ENCODE data around the gene RPL4. TPM values are rescaled to one million over a fixed set of nuclear protein-coding genes. Genes with fewer than 3 reads are reported as not detected.
"Not testable (repeated sequence)": the region's sequence is repeated elsewhere in the genome, so short reads cannot be mapped to it uniquely, and the experiment has no call there.

RPL4 gene
- total RNA-seq, 1 donor: 2,311 TPM

DNA sequence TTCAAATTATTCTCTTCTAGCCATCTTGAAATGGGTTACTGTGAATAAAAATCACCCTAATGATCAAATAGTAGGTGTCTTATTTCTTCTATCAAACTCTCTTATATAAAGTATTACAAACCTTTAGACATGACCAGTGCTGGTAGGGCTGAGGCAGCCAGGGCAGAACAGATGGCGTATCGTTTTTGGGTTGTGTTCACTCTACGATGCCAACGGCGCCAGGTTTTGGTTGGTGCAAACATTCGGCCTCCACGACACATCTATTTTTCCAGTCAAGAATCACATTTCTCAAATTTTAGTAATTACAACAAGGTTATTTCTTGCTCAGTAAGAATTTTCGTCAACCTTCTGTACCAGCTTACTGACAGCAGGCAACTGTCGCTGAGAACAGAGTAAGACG is 2.2 kb downstream of the RPL4 start:
- Histone ChIP-seq H3K27me3 (ENCODE audit: insufficient read depth, low read length) (no peaks in the 10 kb centered on the region), H4K20me1 (ENCODE audit: insufficient read depth, low read length) (peaks cover 45% of the 10 kb centered on the region), H3K4me2 (ENCODE audit: insufficient read depth, low read length) (peak overlapping the region; percentile 93), H2AFZ (ENCODE audit: low read length) (no peak overlapping the region), H3K27ac (ENCODE audit: low read depth, low read length) (peak overlapping the region; percentile 92), H3K9me3 (ENCODE audit: low read depth, low read length) (no peaks in the 10 kb centered on the region), H3K4me1 (ENCODE audit: insufficient read depth, low read length) (peaks cover 24% of the 10 kb centered on the region), H3K79me2 (ENCODE audit: insufficient read depth, low read length) (peaks cover 61% of the 10 kb centered on the region), H3K4me3 (ENCODE audit: insufficient read depth, low read length) (peak overlapping the region; percentile 78), H3K36me3 (ENCODE audit: insufficient read depth, low read length) (peaks cover 61% of the 10 kb centered on the region)
- DNase-seq (ENCODE audit: insufficient read length, low spot score, missing footprints): no peak
- TF ChIP-seq, protein P1, sequence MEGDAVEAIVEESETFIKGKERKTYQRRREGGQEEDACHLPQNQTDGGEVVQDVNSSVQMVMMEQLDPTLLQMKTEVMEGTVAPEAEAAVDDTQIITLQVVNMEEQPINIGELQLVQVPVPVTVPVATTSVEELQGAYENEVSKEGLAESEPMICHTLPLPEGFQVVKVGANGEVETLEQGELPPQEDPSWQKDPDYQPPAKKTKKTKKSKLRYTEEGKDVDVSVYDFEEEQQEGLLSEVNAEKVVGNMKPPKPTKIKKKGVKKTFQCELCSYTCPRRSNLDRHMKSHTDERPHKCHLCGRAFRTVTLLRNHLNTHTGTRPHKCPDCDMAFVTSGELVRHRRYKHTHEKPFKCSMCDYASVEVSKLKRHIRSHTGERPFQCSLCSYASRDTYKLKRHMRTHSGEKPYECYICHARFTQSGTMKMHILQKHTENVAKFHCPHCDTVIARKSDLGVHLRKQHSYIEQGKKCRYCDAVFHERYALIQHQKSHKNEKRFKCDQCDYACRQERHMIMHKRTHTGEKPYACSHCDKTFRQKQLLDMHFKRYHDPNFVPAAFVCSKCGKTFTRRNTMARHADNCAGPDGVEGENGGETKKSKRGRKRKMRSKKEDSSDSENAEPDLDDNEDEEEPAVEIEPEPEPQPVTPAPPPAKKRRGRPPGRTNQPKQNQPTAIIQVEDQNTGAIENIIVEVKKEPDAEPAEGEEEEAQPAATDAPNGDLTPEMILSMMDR (IDR thresholded peaks at IDR 0.05; ENCODE audit: extremely low read depth, low read depth, low read length): no peak

DNA sequence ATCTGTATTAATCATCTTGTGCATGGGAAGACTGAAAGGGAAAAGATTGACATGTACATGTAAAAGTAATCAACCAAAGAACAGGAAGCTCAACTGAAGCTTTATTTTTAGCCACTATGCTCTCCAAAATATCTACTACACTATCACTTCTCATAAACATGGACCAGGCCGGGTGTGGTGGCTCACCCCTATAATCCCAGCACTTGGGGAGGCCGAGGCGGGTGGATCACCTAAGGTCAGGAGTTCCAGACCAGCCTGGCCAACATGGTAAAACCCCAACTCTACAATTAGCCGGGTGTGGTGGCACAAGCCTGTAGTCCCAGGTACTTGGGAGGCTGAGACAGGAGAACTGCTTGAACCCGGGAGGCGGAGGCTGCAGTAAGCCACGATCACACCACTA is 4.3 kb downstream of the RPL4 start:
- not testable (repeated sequence) for H3K27me3 ChIP-seq (ENCODE audit: insufficient read depth, low read length); H2AFZ ChIP-seq (ENCODE audit: low read length); H3K27ac ChIP-seq (ENCODE audit: low read depth, low read length); H3K4me2 ChIP-seq (ENCODE audit: insufficient read depth, low read length); DNase-seq (ENCODE audit: insufficient read length, low spot score, missing footprints); H3K4me3 ChIP-seq (ENCODE audit: insufficient read depth, low read length); H3K9me3 ChIP-seq (ENCODE audit: low read depth, low read length)
- Histone ChIP-seq H3K36me3 (ENCODE audit: insufficient read depth, low read length) (peaks cover 68% of the 10 kb centered on the region), H4K20me1 (ENCODE audit: insufficient read depth, low read length) (peaks cover 45% of the 10 kb centered on the region), H3K79me2 (ENCODE audit: insufficient read depth, low read length) (peaks cover 62% of the 10 kb centered on the region), H3K4me1 (ENCODE audit: insufficient read depth, low read length) (peaks cover 29% of the 10 kb centered on the region)

DNA sequence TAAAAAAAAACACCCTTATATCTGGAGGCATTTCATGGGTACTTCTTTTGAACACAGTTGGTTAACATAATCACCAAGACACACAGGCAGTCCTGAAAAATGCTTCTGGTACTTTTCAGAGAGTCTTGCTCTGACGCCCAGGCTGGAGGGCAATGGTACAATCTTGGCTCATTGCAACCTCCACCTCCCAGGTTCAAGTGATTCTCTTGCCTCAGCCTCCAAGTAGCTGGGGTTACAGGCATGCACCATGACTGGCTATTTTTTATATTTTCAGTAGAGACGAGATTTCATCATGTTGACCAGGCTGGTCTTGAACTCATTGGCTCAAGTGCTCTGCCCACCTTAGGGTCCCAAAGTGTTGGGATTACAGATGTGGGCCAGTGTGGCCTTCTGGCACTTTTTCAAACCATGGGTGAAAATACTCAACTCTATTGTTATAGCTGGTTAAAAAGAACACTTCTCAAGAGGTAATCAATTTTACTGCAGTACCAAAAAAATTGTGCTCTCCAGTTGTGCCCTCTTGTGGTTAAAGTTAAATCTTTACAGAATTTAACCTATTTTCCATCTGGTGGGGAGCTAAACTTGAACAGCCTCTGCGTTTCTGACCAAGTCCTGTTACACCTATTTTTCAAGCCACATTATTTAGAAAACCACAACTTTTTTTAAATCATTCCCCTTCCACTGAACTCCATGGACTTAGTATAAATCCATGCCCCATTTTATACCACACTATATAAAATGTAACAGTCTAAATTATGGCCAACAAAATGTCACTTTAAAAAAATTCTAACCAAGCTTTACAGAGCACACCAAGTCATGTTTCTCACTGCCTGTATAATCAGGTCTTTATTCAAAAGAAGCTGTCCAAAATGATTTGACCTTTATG is 5.9 kb downstream of the RPL4 start:
- DNase-seq (ENCODE audit: insufficient read length, low spot score, missing footprints): no peak
- no peaks in the 10 kb centered on the region for H3K9me3 ChIP-seq (ENCODE audit: low read depth, low read length)
- H3K27ac ChIP-seq (ENCODE audit: low read depth, low read length): peak overlapping the region; percentile 19
- H2AFZ ChIP-seq (ENCODE audit: low read length): no peak overlapping the region
- no peak overlapping the region for H3K4me3 ChIP-seq (ENCODE audit: insufficient read depth, low read length)
- H3K36me3 ChIP-seq (ENCODE audit: insufficient read depth, low read length): peaks cover 82% of the 10 kb centered on the region
- H3K27me3 ChIP-seq (ENCODE audit: insufficient read depth, low read length): no peaks in the 10 kb centered on the region
- TF ChIP-seq, protein P1 (IDR thresholded peaks at IDR 0.05; ENCODE audit: extremely low read depth, low read depth, low read length): peak; percentile 43
- peaks cover 41% of the 10 kb centered on the region for H4K20me1 ChIP-seq (ENCODE audit: insufficient read depth, low read length)
- H3K79me2 ChIP-seq (ENCODE audit: insufficient read depth, low read length): peaks cover 53% of the 10 kb centered on the region
- peaks cover 28% of the 10 kb centered on the region for H3K4me1 ChIP-seq (ENCODE audit: insufficient read depth, low read length)
- H3K4me2 ChIP-seq (ENCODE audit: insufficient read depth, low read length): no peak overlapping the region

DNA sequence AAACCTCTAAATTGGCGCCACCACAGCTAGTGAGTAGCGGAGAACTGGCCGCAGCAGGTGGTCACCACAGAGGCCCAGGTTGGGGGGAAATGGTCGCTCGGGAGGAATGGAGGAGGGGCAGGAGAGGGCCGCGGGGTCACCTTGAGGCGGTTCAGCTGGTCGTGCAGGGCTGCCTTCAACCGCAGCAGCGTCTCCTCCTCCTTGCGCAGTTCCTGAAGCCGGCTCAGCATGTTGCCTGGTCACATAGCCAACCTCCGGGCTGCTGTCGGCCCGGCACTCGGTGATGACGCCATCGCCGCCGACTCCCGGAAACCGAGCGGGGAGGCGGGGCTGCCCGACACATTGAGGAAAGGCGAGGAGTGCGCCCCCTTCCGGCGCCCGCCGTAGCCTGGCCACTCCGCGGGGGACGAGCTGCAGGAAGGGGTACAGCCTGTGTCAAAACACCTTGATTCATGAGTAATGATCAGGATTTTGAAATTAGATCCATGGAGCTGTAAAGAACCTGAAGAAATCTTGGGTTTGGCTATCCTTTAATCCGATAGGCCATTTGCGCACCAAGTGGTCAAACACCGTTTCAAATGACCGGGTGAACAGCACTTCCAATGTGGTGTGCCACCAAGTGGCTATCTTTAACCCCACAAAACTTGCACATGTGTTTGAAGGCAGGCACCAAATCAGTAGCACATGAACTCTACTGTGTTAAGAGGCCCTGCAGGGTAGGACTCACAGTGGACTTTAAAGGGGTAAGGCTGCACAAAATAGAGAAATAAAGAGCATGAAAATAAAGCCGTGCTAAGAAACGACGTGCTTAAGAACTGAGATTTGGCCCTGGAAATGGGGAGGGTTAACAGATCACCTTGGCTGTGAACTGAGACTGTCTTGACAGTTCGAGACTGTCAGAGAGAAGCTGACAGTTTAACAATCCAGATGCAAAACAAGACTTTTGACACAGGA is 6.9 kb downstream of the RPL4 start, which contains the start of gene SNAPC5:
Gene SNAPC5 (minus strand): TSS at position 261 of the 954 bp plus-strand sequence. CDS start 31 bp downstream, at position 230.
- TF ChIP-seq, protein P1 (IDR thresholded peaks at IDR 0.05; ENCODE audit: extremely low read depth, low read depth, low read length): peak; percentile 97
- Histone ChIP-seq H4K20me1 (ENCODE audit: insufficient read depth, low read length) (peaks cover 31% of the 10 kb centered on the region), H3K36me3 (ENCODE audit: insufficient read depth, low read length) (peaks cover 80% of the 10 kb centered on the region), H3K27ac (ENCODE audit: low read depth, low read length) (peak within 1 kb of the TSS; percentile 86), H3K27me3 (ENCODE audit: insufficient read depth, low read length) (no peaks in the 10 kb centered on the region), H3K9me3 (ENCODE audit: low read depth, low read length) (no peaks in the 10 kb centered on the region), H3K4me1 (ENCODE audit: insufficient read depth, low read length) (peaks cover 19% of the 10 kb centered on the region), H3K79me2 (ENCODE audit: insufficient read depth, low read length) (peaks cover 43% of the 10 kb centered on the region), H3K4me2 (ENCODE audit: insufficient read depth, low read length) (peak within 1 kb of the TSS; percentile 98), H2AFZ (ENCODE audit: low read length) (peak within 1 kb of the TSS; percentile 69), H3K4me3 (ENCODE audit: insufficient read depth, low read length) (peak within 1 kb of the TSS; percentile 98)
- peak; percentile 96 for DNase-seq (ENCODE audit: insufficient read length, low spot score, missing footprints)
